LNCaP clone FGC (cell line): Measurements from ENCODE around the gene ASNSD1.
"Not testable (repeated sequence)": the region's sequence is repeated elsewhere in the genome, so short reads cannot be mapped to it uniquely, and the experiment has no call there.

Source experiments
- DNase-seq: peaks from one replicate; pipeline ENCODE4 v3.0.0-alpha.2; 2011; ENCODE audit warnings: low read depth
- H3K4me3 ChIP-seq: 2 replicates; pipeline ENCODE4 v1.5.1; 2011; ENCODE audit warnings: mild to moderate bottlenecking, low read depth, low read length, control low read depth
- CTCF ChIP-seq: IDR thresholded peaks from 2 replicates; pipeline ENCODE4 v1.5.1; 2012; ENCODE audit warnings: mild to moderate bottlenecking; ENCODE audit not compliant: control insufficient read depth, insufficient read depth; ENCODE audit errors: extremely low read depth

The ASNSD1 gene

GRCh38 chr2:189659734-189660133, 1.5 kb upstream of the ASNSD1 start:
- DNase-seq, result no peak
- no peak overlapping the region for H3K4me3 ChIP-seq
- no peak for TF ChIP-seq CTCF

- H3K4me3 ChIP-seq, result no peak overlapping the region
- DNase-seq, result no peak
- TF ChIP-seq CTCF, result no peak
These were observed 484 bp upstream of the ASNSD1 start for GRCh38 chr2:189660803-189661147.

- TF ChIP-seq CTCF, result no peak
These were observed 680 bp downstream of the ASNSD1 start for GRCh38 chr2:189661957-189662321.

GRCh38 chr2:189662669-189663226, 1.5 kb downstream of the ASNSD1 start:
- peak overlapping the region; percentile 93 for H3K4me3 ChIP-seq
- DNase-seq, result no peak
- no peak for TF ChIP-seq CTCF

More at GRCh38 chr2:189661957-189662321, 680 bp downstream of the ASNSD1 start:
- peak overlapping the region; percentile 93 for H3K4me3 ChIP-seq
- DNase-seq, result no peak

- H3K4me3 ChIP-seq, DNase-seq: not testable (repeated sequence)
These were observed 2.1 kb downstream of the ASNSD1 start for GRCh38 chr2:189663319-189663718.

- H3K4me3 ChIP-seq, result no peak overlapping the region
- TF ChIP-seq CTCF, result no peak
- no peak for DNase-seq
These were observed 8.7 kb downstream of the ASNSD1 start for GRCh38 chr2:189669913-189670312.

GRCh38 chr2:189673661-189674373, 12.6 kb downstream of the ASNSD1 start:
- DNase-seq, result no peak
- TF ChIP-seq CTCF, result no peak
- H3K4me3 ChIP-seq, result peak overlapping the region; percentile 66
